Measurements from ENCODE around the gene ACAP2. TPM values are rescaled to one million over a fixed set of nuclear protein-coding genes. Genes with fewer than 3 reads are reported as not detected.

The ACAP2 gene
- total RNA-seq, 1 experiment from 2014 or later = 42.9 TPM

DNA sequence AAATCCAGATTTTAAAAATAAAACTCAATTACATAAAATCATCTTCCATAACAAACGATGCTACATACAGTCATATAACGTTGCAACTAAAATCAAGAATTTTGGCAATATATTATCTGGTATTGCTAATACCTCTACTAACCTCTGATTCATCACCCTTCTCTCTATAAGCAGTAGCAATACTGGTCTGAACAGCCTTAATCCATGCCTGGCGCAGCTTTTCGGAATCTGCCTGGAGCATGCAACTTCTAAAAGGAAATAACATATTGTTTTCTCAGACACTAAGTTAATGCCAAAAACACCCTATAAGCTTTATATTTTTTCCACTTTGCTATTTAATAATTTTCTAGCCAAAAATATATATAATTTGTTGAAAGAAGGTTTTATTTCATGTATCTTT is 136.5 kb downstream of the ACAP2 start:
- H3K9me3 Mint-ChIP-seq (ENCODE audit: unreplicated experiment) = peaks cover 9% of the 10 kb centered on the region
- H3K36me3 Mint-ChIP-seq (ENCODE audit: insufficient read depth, unreplicated experiment) = peaks cover 18% of the 10 kb centered on the region
- no peaks in the 10 kb centered on the region for H3K27me3 ChIP-seq (replicated peaks; ENCODE audit: control insufficient read depth, insufficient read depth, low read length)
- no peak for DNase-seq
- ChIA-PET POLR2A (no interaction called here), CTCF (no interaction called here)
- no peak overlapping the region for H3K4me3 ChIP-seq (ENCODE audit: low read depth, low read length)
- intact Hi-C loops (cut with micrococcal nuclease; ENCODE audit: unreplicated experiment) = no loop called here
- no peaks in the 10 kb centered on the region; the same call in 1 of the 2 replicates for H3K36me3 ChIP-seq (ENCODE audit: control insufficient read depth, insufficient read depth, low read length)
- H3K27me3 Mint-ChIP-seq (ENCODE audit: insufficient read depth, unreplicated experiment) = no peaks in the 10 kb centered on the region
- H3K9me3 ChIP-seq = no peaks in the 10 kb centered on the region
- no peak overlapping the region for H3K27ac Mint-ChIP-seq (ENCODE audit: unreplicated experiment)
- H3K4me3 Mint-ChIP-seq (ENCODE audit: unreplicated experiment) = no peak overlapping the region
- H3K4me1 Mint-ChIP-seq (ENCODE audit: low read depth, unreplicated experiment) = no peaks in the 10 kb centered on the region
- BruUV-seq (replicated peaks) = no TSS peak
- H3K4me1 ChIP-seq = no peaks in the 10 kb centered on the region
- TF ChIP-seq, protein P1, sequence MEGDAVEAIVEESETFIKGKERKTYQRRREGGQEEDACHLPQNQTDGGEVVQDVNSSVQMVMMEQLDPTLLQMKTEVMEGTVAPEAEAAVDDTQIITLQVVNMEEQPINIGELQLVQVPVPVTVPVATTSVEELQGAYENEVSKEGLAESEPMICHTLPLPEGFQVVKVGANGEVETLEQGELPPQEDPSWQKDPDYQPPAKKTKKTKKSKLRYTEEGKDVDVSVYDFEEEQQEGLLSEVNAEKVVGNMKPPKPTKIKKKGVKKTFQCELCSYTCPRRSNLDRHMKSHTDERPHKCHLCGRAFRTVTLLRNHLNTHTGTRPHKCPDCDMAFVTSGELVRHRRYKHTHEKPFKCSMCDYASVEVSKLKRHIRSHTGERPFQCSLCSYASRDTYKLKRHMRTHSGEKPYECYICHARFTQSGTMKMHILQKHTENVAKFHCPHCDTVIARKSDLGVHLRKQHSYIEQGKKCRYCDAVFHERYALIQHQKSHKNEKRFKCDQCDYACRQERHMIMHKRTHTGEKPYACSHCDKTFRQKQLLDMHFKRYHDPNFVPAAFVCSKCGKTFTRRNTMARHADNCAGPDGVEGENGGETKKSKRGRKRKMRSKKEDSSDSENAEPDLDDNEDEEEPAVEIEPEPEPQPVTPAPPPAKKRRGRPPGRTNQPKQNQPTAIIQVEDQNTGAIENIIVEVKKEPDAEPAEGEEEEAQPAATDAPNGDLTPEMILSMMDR (IDR thresholded peaks at IDR 0.05; ENCODE audit: insufficient read depth in 1 of 2, low read depth in 1 of 2, low read length in 1 of 2, severe bottlenecking in 1 of 2, unreplicated experiment in 1 of 2) = no peak

- POLR2A ChIA-PET = interaction anchor here (0.5 kb wide), 1 partner anchor 11 kb away, joined by 6 read pairs; no protein-coding TSS in a partner anchor
- no peaks in the 10 kb centered on the region for H3K27me3 ChIP-seq (replicated peaks; ENCODE audit: control insufficient read depth, insufficient read depth, low read length)
- intact Hi-C loops (cut with micrococcal nuclease; ENCODE audit: unreplicated experiment) = no loop called here
- DNase-seq = no peak
- Mint-ChIP-seq H3K36me3 (ENCODE audit: insufficient read depth, unreplicated experiment) (peaks cover 28% of the 10 kb centered on the region), H3K27me3 (ENCODE audit: insufficient read depth, unreplicated experiment) (no peaks in the 10 kb centered on the region), H3K27ac (ENCODE audit: unreplicated experiment) (no peak overlapping the region), H3K4me3 (ENCODE audit: unreplicated experiment) (no peak overlapping the region), H3K4me1 (ENCODE audit: low read depth, unreplicated experiment) (peaks cover 8% of the 10 kb centered on the region), H3K9me3 (ENCODE audit: unreplicated experiment) (peaks cover 9% of the 10 kb centered on the region)
- H3K4me1 ChIP-seq = peaks cover 5% of the 10 kb centered on the region
- no peak overlapping the region for H3K4me3 ChIP-seq (ENCODE audit: low read depth, low read length)
- no peaks in the 10 kb centered on the region; the same call in 1 of the 2 replicates for H3K36me3 ChIP-seq (ENCODE audit: control insufficient read depth, insufficient read depth, low read length)
- CTCF ChIA-PET = no interaction called here
- no peaks in the 10 kb centered on the region for H3K9me3 ChIP-seq
- no TSS peak for BruUV-seq (replicated peaks)
- TF ChIP-seq, protein P1 (IDR thresholded peaks at IDR 0.05; ENCODE audit: insufficient read depth in 1 of 2, low read depth in 1 of 2, low read length in 1 of 2, severe bottlenecking in 1 of 2, unreplicated experiment in 1 of 2) = no peak
Measured at GRCh38 chr3:195302431-195302830, 140.4 kb downstream of the ACAP2 start.

DNA sequence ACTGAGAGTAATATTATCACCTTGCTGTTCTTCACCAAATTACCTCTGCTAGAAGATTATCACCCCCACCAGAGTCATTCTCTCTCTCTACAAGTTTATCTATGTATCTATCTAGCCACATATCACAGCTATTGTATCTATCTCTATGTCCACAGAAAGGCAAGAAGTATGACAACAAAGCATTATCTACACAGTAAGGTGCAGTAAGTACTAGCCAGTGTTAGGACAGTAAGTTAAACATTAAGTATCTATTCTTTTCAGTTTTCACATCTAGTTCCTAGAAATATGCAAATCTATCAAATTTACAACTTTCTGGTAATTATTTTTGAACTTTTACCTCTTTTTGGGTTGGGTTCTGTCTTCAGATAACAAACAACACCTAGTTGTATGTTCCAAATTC is 145.4 kb downstream of the ACAP2 start:
- TF ChIP-seq, protein P1 (IDR thresholded peaks at IDR 0.05; ENCODE audit: insufficient read depth in 1 of 2, low read depth in 1 of 2, low read length in 1 of 2, severe bottlenecking in 1 of 2, unreplicated experiment in 1 of 2) = no peak
- Histone ChIP-seq H3K4me3 (ENCODE audit: low read depth, low read length) (no peak overlapping the region), H3K9me3 (no peaks in the 10 kb centered on the region), H3K4me1 (peaks cover 12% of the 10 kb centered on the region), H3K36me3 (ENCODE audit: control insufficient read depth, insufficient read depth, low read length) (no peaks in the 10 kb centered on the region), H3K27me3 (replicated peaks; ENCODE audit: control insufficient read depth, insufficient read depth, low read length) (no peaks in the 10 kb centered on the region)
- intact Hi-C loops (cut with micrococcal nuclease; ENCODE audit: unreplicated experiment) = loop anchor here (1.0 kb wide), 1 partner anchor 12 kb away; no protein-coding TSS in a partner anchor
- H3K4me1 Mint-ChIP-seq (ENCODE audit: low read depth, unreplicated experiment) = peaks cover 12% of the 10 kb centered on the region
- CTCF ChIA-PET = interaction anchor here (1.3 kb wide), 1 partner anchor 26 kb away, joined by 4 read pairs; the partner anchor contains the start of gene XXYLT1
- no peaks in the 10 kb centered on the region for H3K27me3 Mint-ChIP-seq (ENCODE audit: insufficient read depth, unreplicated experiment)
- BruUV-seq (replicated peaks) = no TSS peak
- peaks cover 4% of the 10 kb centered on the region for H3K9me3 Mint-ChIP-seq (ENCODE audit: unreplicated experiment)
- H3K4me3 Mint-ChIP-seq (ENCODE audit: unreplicated experiment) = no peak overlapping the region
- DNase-seq = no peak
- POLR2A ChIA-PET = interaction anchor here (0.6 to 1.0 kb wide), 2 partner anchors 11 to 142 kb away, joined by 3 read pairs; no protein-coding TSS in a partner anchor
- peak overlapping the region; percentile 12 for H3K27ac Mint-ChIP-seq (ENCODE audit: unreplicated experiment)
- H3K36me3 Mint-ChIP-seq (ENCODE audit: insufficient read depth, unreplicated experiment) = peaks cover 29% of the 10 kb centered on the region

Measured in Caco-2 (cell line).